ENCODE measurements around the gene MTHFD2L.

MTHFD2L gene

DNA sequence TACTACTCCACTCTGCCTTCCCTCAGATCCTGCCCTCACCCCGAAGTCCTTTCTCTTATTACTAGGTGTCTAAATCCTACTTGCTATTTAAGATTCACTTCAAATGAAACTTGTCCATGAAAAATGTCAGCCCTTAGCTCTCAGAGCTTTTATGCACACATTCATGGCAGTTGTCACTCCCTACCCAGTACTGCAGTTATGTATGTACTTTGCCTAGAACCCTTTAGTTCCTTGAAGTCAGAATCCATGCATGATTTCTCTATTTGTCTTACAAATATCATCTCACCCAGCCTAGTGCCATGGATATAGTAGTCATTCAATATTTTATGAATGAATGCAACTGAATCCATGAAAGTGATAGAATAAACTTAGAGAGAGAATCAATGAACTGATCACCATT is 147.1 kb downstream of the MTHFD2L start:
- DNase-seq (ENCODE audit: low read depth in 2 of 2) = no peak

DNA sequence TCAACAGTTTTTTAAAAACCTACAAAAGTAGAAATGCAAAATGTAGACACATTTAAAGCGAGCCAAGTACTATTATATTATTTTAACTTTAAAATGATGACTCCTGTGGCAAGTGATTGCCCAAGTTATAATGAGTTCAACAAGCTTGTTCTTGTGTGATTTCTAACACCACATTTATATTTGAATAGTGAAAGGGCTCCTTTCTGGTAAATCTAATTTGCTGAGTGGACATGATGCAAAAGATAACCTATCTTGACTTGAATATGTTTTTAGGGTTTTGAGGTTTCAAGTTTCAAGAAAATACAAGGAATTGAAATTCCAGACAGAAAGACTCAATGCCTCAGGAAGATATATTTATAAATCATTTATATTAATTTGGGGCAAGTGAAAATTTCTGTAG is 149.3 kb downstream of the MTHFD2L start:
- no peak for DNase-seq (ENCODE audit: low read depth in 2 of 2)

DNA sequence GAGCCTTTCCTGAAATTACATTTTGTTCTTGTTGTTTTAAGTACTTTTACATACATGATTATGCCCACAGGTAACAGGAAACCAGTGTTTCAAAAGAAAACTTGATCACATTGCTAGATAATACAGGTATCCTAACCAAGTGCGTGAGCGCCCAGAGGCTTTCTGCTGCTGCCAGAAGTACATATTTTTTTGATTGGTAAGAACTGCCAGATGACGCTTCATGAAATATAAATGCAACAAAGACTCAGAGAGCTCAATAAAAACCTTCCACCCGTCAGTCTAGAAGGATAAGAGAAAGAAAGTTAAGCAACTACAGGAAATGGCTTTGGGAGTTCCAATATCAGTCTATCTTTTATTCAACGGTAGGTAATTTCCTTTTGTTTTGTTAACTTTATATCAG is 150.3 kb downstream of the MTHFD2L start, which contains the start of gene EPGN:
EPGN (plus strand) TSS at position 256 of the 400 bp plus-strand sequence; CDS start at position 320, 64 bp downstream.
- DNase-seq (ENCODE audit: low read depth in 2 of 2) = no peak

DNA sequence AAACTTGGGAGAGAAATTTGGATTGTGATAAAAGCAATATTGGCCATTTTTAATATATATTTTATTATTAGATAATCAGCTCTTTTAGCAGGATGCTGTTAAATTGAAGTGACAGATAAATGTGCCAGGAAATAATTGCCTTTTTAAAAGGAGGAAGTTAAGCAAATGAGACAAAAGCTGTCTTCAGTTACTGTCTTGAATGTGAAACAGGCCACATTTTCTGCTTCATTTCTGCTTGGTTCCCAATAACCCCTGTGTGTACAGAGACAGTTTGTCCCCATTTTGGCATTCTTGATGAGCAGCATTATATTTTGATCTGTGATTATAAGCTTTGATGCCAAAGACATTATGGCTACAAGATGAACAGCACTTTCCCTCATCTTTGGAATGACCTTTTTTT is 151.3 kb downstream of the MTHFD2L start:
- DNase-seq (ENCODE audit: low read depth in 2 of 2) = no peak

DNA sequence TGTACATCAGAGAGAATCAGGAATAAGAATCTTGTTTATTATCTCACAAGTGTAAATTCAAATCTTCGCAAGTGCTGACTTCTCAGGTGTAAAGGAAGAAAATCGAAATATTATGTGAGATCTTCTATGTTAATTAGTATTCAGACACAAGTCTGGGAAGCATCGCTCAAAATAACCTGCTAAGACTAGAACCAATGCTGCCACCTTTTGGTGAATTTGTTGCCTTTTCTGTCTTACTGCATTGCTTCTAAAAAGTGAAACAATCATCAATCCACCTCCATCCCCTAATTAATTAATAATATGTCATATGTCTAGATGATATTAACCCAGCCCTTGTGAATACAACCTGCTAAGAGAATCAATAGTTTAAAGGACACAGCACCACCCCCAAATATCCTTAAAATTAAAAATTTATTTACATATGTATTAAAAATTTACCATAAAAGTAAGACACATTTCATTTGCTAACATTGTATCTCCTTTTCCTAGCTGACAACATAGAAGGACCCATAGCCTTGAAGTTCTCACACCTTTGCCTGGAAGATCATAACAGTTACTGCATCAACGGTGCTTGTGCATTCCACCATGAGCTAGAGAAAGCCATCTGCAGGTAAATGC is 153.9 kb downstream of the MTHFD2L start:
- DNase-seq (ENCODE audit: low read depth in 2 of 2) = no peak

GRCh38 chr4:74314329-74314728 is 156.4 kb downstream of the MTHFD2L start:
- DNase-seq (ENCODE audit: low read depth in 2 of 2) = no peak

DNA sequence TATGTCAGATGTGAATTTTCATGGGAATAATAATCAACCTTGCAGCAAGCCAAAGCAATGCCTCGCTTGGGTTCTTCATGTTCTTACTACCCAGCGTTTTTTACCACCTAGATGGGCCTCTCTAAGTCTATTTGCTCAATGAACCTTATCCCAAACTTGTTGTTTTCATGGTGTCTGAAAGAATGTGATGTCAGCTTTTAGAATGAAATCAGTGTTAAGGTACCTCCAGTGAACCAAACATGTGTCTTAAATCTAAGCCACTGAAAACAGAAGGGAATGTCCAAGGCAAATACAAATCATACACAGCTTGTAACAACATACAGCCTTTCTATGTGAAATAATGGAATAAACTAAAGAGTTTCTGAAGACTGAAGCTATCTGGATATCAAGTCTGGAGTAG is 157.0 kb downstream of the MTHFD2L start:
- no peak for DNase-seq (ENCODE audit: low read depth in 2 of 2)

GRCh38 chr4:74315376-74315775 is 157.5 kb downstream of the MTHFD2L start:
- DNase-seq (ENCODE audit: low read depth in 2 of 2) = no peak

DNA sequence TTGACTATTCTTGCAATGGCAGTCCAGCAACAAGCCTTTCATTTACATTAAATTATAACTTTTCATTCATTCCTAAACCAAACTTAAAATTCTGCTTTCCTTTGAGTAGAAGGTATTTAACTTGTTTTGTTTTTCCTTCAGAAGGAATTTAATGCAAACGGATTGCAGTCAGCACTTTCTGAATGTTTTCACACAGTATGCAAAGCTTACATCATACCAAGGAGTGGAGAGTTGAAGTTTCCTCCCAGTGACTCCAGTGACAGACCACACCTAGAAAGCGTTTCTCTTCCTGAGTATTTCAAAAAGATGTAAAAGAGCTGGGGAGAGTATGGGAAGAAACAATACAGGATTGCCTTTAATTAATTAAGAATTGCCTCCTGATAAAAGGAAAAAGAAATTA is 158.5 kb downstream of the MTHFD2L start:
- DNase-seq (ENCODE audit: low read depth in 2 of 2) = no peak

DNA sequence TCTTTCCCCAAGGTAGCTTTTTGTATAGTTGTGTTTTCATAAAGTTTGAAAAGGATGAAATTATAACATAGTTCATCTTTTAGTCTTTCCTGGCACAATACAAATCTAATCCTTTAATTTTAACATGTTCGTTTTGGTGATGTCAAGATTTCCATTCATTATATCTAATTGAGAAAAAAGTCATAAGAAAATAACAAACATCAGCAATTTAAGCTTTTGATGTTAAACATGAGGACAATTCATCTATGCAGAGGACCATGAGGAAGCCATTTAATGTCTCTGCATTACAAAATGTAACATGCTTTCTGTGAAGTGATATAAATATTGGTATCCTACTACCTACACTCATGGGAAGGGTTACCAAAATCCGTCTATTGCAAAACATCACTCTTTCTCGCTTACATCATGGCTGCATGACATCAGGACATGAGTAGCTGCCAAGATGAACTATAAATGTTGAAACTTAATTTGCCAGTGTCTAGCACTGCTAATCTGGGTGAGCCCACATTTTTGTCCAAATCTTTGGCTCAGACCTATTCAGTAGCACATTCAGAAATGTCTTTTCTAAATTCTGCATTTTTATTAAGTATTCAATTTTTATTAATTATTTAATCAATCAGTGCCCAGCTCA is 159.8 kb downstream of the MTHFD2L start:
- no peak for DNase-seq (ENCODE audit: low read depth in 2 of 2)

GRCh38 chr4:74318276-74318675 is 160.4 kb downstream of the MTHFD2L start:
- DNase-seq (ENCODE audit: low read depth in 2 of 2) = no peak

- no peak for DNase-seq (ENCODE audit: low read depth in 2 of 2)
Observed at GRCh38 chr4:74319470-74319869, 161.6 kb downstream of the MTHFD2L start.

DNA sequence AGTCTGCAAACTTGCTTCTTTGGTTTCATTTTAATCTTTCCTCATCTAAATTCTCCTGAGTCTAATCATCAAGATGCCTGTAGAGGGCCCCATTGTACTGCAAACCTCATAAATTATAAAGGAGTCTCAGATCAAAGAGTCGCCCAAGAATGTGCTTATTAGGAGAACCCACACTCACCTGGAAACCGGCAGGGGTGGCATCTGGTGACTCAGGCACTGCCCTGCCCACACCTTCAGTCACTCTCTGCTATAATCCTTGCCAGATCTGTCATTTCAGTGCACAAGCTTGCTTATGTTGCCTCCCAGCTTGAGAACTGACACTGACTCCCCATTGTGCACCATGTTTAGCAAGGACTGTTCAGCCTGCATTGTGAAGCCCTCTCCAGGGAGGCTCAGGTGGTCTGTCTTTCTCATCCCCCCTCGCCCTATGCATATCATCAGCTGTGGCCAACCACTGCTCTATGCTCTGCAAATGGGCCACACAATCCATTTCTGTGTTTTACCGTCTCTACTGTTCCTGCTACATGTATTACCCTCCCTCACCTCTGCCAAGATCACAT is 162.7 kb downstream of the MTHFD2L start:
- no peak for DNase-seq (ENCODE audit: low read depth in 2 of 2)

- no peak for DNase-seq (ENCODE audit: low read depth in 2 of 2)
Observed at GRCh38 chr4:74322301-74322700, 164.4 kb downstream of the MTHFD2L start.

DNA sequence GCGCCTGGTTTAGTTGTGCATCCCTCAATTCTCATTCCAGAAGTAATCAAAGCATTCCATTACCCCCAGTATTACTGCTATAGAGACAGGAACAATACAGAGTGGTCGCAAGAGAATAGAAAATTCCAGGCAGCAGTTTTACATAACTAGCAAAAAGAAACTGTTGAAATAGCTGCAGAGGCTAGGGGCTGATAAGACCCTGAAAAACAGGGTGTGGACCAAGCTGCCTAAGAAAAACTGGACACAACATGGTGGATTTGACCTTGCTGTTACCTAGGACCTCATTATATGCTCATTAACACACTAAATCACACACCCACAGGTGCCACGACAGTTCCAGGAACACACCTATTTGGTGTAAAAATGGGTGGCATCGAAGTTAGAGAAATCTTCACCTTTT is 165.7 kb downstream of the MTHFD2L start:
- DNase-seq (ENCODE audit: low read depth in 2 of 2) = no peak

DNA sequence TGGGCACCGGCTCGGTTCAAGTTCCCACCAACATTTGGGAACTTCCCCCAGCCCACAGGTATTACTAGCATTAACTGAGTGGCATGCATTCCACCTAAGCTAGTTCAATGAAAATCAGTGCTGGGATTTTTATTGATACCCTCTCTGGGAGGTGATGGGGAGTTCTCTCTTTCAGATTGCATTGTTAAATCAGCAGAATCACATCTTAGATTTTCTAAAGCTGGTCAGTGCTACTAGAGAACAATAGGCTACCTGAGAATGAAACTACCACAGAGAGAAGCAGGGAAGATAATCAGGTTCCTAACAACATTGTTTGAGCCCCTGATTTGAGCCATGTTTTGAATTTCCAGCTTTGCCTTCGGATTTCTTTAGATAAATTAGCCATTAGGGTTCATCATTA is 166.3 kb downstream of the MTHFD2L start:
- no peak for DNase-seq (ENCODE audit: low read depth in 2 of 2)

DNA sequence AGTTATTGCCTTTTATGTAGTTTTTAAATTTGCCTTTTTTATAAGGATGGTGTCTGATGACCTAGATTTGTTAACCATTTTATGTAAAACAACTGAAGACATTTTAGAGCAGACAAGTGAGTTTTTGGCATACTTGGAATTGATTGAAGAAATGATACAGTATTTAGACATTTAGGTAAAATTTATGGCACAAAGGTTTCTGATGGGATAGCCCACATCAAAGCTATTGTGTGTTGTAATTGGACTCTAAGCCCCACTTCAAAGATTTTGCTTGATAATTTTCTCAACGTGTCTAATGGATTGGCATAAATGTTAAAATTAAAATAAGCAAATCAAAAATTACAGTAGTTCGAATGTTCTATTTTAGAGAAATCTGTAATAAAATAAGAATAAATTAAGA is 168.0 kb downstream of the MTHFD2L start:
- no peak for DNase-seq (ENCODE audit: low read depth in 2 of 2)

DNA sequence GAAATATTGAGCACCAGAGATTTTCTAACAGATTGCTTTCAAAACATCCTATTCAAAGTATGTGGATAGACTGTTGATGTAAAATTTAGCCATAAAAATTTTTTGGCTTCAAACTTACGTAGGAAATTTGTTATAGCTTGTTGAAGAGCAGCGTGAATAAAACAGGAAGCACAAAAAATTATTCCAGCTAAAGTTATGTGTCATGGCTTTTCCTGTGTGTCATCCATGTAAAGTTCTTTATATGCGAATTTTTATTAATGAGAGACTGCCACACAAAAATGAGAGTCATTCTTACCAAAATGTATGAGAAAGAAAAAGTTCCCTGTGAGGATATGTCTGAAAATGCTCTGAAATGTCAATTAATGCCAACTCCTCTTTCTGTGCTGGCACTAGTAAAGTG is 169.8 kb downstream of the MTHFD2L start:
- no peak for DNase-seq (ENCODE audit: low read depth in 2 of 2)

- no peak for DNase-seq (ENCODE audit: low read depth in 2 of 2)
Observed at GRCh38 chr4:74328501-74328900, 170.6 kb downstream of the MTHFD2L start.

- no peak for DNase-seq (ENCODE audit: low read depth in 2 of 2)
Observed at GRCh38 chr4:74329307-74329706, 171.4 kb downstream of the MTHFD2L start.

- DNase-seq (ENCODE audit: low read depth in 2 of 2) = no peak
Observed at GRCh38 chr4:74330295-74330750, 172.4 kb downstream of the MTHFD2L start.

GRCh38 chr4:74331252-74331651 is 173.3 kb downstream of the MTHFD2L start:
- DNase-seq (ENCODE audit: low read depth in 2 of 2) = no peak

DNA sequence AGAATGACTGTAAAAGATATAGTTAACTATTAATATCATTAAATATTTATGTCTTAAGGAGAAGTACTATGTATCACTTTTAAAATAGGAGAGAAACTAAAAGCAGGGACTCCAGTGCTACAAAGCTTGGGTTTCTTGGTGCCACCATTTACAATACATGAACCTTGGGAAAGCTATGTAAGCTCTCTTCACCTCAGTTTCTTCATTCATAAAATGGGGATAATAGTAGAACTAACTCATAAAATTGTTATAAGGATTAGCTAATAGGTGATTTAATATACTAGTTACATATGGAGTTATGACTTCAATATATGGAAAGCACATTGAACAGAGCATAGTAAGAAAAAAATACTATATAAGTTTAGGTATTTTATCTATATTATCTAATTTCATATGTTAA is 174.0 kb downstream of the MTHFD2L start:
- DNase-seq (ENCODE audit: low read depth in 2 of 2) = no peak
